Medulla oblongata (tissue), 1 donor: ENCODE results near the gene HVCN1.
A peak's percentile ranks its signal among the peaks of the same experiment; 100 is the strongest.
"Not testable (repeated sequence)": the region's sequence is repeated elsewhere in the genome, so short reads cannot be mapped to it uniquely, and the experiment has no call there.

Experiments
- DNase-seq: peaks from one replicate; pipeline ENCODE4 v3.0.0-alpha.2; 2015; ENCODE audit errors: extremely low spot score

HVCN1 gene

DNA sequence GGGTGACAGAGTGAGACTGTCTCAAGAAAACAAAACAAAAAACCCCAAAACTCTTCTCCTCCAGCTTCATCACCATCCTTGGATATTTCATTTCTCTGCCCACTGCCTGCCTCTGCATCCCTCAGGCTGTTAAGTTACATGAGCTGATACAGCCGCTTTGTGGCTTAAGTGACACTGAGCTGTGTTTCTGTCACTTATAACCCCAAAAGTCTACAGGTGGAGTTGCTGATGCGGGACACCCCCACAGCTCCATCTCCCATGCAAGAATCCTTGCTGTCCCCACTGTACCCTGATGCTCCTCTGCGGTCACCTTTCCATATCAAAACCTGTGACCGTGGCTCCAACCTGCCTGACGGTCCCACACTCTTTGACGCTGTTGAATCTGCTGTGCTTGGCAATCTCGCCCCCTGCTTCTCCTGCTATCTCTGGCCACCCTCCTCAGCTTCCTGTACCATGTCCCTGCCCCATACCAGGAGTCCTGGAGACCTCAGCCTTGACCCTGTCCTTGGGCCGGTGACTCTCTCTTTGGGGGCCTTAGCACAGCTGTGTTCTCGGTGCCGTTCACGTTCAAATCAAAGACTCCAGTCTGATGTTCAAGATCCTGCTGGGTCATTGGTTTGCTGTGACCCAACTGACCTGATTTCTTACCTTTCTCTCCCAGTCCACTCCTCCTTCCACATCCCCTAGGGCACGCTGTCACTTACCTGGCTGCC lies 20.3 kb downstream of the HVCN1 start:
- no peak for DNase-seq

DNA sequence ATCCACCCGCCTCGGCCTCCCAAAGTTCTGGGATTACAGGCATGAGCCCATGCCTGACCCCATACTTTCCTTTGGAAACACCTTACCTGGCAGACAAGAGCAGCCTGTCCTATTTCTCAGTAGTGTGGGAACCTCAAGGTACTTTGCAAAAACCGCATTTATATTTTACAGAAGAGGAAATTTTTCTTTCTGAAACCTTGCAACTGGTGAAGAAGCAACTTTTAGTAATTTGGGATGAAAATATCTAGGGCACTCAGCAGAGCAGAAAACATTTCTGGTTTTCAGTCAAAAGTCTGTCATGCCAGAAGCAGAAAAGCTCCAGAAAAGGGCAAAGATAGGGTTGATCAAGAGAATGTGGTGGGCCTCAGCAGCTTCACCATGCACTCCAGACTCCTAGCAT lies 21.2 kb downstream of the HVCN1 start:
- DNase-seq: no peak

DNA sequence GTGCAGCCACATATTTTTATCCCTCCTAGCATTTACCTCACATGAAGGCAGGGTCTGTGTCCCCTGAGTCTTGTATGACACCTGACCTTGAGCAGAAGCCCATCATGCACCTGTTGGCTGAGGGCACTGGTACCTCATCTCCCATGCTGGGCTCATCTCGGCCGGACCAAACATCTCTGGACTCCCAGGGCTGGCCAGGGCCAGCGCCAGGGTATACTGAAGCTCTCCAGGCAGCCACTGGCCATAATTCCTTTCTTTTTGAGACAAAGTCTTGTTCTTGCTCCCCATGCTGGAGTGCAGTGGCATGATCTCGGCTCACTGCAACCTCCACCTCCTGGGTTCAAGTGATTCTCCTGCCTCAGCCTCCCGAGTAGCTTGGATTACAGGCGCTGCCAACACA lies 22.0 kb downstream of the HVCN1 start:
- no peak for DNase-seq

DNA sequence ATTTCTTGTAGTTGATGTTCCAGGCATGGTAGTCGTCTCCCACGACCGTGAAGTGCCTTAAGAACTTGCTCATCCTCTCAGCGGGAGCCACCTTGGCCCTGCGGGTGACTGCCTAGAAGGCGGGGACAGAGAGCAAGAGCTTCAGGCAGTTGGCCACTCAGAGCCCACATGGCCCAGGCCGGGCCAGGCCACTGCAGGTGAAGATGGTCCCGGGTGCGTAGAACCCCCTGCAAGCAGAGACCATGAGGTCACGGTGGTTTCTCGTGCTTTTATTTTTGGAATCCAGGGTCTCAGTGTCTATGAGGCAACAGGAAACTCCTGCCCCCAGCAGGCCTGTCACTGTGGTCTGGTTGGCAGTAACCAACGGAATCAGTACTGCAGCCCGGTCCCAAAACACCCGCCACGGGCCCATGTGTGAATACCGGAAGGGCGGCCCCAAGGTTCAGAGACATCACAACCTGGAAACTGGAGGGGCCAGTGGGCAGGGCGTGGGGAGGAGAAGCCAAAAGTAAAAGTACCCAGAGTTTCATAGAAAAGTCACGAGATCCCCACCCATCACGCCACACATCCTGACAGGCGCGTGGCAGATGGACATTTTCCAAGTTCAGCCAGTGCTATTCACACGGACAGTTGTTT lies 27.5 kb downstream of the HVCN1 start:
- DNase-seq: peak; percentile 50

DNA sequence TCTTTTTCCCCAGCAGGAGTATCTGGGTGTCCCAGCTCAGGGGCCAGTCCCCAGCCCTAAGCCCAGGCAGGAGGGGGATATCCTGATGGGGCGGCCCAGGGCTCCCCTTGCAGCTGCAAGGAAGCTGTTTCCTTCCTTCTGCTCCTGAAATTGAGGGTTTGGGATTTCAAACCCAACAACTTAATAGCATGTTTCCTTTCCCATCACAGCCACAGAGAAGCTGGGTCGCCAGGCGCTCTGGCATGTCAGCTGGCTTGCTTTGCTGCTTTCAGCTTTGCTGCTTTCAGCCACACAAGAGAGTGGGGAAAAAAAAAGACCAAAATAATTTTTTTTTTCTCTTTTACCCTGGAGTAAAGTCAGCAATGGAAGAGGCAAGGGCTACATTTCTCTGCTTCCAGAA lies 30.0 kb downstream of the HVCN1 start:
- DNase-seq: no peak

DNA sequence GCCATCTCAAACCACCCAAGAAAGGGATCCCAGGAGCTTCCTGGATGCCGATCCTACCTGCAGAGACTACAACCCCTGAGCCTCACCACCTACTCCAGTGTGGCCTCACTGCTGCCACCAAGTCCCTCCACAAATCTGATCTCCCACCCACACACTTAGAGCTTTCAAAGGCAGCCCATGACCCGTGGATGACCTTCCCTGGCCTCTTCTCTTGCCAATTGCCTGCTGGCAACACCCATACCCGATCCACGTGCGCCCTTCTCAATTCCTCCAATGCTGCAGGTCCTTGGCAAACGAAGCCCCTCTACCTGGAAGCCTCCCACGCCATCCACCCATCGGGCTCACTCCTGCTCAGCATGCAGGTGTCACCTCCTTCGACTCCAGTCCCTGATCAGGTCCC lies 30.7 kb downstream of the HVCN1 start:
- DNase-seq: no peak

DNA sequence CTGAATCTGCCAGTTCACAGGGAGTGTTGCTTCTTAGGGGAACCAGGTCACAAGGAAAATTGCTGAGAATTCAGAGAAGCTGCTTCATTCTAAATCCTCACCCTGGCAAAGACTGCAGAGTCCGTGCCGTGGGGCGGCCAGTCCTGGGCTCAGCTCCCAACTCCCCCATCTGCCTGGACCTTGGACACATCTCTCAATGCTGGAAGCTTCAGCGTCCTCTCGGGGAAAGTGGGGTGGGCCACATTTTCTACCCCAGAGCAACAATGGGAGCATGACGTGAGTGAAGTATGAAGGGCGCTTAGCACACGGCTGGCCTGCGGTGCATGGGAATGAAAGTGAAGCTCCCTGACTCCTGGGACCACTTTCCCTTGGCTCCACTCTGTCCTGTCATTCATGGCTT lies 31.2 kb downstream of the HVCN1 start:
- peak; percentile 73 for DNase-seq

DNA sequence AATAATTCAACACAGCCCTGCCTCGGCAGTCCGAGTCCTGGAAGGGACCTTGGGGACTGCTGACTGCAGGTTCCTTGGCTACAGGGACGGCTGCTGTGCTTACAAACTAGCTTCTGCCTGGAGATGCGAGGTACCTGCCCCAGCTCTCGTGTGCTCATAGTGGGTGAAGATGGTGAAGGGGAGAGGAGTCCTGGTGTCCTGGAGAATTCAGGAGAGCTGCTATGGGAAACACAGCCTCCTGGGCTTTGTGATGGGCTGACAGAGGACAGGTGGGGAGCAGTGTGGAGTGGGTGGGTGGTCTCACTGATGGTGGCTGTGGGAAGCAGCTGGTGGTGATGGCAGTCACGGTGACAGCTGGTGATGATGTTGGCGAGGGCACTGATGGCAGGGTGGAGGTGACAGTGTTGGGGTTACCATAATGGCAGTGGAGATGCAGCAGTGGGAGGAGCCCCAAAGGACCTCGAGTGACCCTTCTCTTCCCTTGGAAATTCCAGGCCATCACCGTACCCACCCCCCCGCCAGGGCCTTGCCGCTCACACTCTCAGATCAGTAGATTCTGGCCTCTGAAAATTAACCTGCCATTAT lies 32.8 kb downstream of the HVCN1 start:
- no peak for DNase-seq

DNA sequence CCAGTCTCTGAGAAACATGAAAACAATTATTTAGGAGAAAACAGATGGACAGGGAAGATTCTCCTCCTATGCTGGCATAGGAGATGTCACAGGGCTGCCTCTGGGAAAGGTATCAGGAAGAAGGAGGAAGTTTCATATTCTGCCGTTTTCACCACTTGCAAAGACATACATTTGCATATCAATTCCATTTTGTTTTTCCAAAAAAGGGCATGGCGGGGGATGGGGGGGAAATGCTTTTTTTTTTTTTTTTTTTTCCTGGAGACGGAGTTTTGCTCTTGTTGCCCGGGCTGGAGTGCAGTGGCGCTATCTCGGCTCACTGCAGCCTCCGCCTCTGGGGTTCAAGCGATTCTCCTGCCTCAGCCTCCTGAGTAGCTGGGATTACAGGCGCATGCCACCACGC lies 34.7 kb downstream of the HVCN1 start:
- not testable (repeated sequence) for DNase-seq

DNA sequence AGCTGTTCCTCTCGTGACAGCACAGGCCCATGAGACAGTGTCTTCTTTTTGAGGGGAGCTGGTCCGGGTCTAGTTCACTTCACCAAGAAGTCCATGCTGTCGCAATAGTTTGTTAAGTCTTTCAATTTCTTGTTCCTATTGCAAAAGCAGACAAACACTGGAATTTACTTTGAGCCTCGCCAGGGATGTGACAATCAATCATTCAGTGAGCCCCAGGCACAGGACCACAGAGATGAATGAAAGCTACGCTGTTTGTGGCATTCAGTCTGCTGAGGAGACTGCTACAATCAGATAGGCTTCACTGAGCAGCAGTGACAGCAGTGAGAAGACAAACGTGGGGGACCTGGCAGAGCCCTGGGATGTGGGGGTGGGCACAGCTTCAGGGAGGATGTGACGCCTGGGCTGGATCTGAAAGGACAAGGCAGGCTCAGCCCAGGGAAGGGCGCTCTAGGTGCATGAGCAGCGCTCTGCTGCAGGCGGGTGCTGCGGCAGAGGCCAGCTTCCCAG lies 39.5 kb downstream of the HVCN1 start:
- peak; percentile 62 for DNase-seq

DNA sequence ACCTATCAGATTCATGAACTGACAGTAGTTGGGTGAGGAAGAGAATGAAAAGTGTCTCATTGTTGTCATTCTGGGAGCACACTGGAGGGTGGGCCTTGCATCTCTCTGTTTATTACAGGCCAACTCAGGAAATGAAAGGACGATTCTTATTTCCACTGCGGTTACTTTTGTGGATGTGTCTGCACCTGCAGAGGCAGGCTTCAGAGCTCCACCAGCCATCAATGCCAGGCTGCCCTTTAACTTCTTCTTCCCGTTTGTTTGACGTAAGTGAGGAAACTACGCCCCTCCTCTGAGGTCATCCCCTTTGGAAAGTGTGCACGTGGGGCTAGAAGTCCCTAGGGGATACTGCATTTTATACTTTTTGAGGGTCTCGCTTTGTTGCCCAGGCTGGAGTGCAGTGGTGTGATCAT lies 41.3 kb downstream of the HVCN1 start:
- no peak for DNase-seq

DNA sequence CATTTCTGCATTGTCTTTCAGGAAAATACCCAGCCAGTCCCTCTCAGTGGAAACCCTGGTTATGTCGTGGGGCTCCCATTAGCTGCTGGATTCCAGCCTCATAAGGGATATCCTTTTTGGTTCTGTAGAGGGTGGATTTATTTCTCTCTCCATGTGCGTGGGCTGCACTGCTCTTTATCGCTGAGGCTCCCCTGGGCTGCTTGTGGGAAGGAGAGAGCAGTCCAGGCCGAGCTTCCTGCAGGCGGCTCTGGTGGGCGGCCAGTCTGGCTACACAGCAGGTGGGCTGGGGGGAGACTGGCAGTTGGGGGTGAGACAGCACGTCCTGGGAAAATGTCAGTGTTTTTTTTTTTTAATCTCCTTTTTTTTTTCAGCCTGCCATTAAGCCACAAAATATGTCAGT lies 47.4 kb downstream of the HVCN1 start:
- no peak for DNase-seq

DNA sequence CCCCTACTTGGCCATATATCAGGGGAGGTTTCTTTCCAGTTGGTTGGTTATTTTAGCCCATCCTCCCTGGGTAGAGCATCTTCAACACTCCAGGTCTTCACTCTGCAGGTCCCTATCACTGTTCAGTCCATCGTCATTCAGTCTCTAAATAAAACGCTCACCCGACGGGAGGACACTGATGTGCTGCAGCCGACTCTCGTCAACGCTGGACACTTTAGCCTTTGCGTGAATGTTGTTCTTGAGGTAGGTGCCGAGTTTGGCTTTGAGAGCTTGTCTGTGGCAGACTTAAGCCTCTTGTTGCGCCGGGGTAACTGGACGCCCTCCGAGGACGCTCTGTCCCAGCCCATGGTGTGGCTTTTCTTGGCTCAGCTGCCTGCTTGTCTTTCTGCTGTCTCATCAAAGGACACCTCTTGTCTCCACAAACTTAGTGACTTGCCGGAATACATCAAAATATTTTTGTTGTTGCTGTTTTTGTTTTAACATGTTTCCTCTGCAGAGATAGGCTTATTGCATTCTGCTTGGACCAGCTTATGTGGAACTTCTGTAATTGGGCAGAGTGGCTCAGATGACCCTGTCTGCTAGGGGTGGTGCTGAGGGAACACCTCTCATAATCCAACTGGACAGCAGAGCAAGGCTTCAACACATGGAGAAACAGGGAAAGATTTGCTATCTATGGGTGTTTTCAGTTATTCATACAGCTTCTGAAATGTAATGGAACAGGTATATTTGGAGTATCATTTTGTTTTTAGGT lies 48.5 kb downstream of the HVCN1 start:
- peak; percentile 57 for DNase-seq

DNA sequence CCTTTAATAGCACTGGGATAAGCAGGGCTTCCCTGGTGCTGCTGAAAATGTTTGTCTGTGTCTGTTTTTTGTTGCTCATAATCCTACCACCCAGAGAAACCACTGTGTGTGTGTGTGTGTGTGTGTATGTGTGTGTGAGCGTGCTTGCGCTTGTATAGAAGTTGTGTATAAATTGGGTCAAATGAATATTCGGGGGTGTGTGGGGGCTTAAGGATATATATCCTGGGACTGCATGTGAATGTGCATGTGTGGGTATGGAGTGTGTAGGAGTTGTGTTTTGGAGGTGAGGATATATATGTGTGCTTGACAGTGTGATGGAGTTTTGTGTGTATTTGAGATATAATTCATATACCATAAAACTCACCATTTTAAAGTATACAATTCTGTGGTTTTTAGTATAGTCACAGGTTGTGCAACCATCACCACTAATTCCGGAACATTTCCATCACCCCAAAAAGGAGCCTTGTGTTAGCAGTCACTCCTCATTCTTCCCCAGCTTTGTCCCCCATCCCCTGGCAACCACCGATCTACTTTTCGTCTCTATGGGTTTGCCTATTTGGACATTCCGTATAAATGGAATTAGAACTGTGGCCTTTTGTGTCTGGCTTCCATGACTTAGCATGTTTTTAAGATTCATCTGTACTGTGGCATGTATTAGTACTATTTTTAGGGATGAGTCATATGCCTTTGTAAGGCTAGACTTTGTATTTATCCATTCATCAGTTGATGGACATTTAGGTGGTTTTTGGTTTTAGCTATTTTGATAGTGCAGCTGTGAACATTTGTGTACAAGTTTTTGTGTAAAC lies 49.4 kb downstream of the HVCN1 start:
- DNase-seq: peak; percentile 63

DNA sequence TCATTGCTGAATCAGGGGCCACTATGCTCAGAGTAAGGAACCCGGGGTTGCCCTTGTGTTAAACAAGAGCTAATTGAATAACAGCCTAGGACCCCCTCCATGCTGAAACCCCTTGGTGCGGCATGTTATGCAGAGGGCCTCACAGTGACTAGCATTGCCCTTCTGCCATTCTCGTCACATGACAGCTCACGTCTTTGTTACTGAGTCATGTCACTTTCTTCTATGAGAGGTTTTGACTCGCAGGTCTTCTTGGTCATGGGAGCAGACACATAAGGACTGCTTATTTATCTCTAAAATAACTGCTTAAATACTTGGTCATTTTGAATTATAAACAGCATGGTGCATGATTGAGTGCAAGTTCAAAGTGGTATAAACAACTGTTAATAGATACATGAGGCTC lies 50.1 kb downstream of the HVCN1 start:
- DNase-seq: no peak

DNA sequence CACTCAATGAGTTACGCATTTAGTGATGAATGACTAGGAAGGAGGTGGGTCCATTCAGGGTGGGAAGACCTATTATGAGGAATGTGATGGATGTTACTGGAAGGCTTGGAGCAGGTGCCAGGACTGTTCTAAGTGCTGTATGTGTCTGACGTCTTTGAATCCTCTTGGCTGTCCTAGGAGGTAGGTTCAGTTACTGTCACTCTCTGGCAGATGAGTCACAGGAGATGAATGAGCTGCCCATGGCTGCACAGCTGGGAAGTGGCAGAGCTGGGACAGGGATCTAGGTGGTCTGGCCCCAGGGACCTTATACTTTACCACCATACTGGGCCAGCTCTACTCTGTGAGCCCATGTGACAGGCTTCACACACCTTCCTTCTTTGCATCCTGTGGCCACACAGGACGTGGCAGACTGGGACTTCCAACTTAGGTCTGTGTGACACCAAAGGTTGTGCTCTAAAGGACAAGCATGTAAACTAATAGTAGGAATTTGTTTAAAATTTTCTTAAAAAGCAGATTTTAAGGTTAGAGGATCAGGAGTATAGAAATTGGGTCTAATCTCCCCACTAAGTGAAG lies 51.0 kb downstream of the HVCN1 start:
- no peak for DNase-seq

DNA sequence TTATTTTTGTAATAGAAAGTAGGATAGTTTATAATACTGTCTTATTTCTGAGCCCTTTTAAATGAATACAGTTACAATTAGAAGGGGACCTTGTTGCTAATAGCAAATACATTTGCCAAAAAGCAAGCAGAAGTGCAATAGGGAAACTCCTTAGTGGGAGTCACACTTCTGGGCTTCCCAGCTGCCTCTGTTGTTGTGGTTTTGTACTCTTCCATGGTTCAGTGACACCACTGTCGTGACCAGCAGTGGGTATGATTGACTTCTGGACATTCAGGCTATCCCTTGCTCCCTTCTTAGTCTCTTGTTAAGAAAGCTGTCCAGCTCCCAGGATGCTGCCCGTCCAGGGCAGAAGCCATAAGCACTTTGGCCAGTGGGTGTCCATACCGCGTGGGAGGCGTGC lies 52.4 kb downstream of the HVCN1 start:
- DNase-seq: no peak

DNA sequence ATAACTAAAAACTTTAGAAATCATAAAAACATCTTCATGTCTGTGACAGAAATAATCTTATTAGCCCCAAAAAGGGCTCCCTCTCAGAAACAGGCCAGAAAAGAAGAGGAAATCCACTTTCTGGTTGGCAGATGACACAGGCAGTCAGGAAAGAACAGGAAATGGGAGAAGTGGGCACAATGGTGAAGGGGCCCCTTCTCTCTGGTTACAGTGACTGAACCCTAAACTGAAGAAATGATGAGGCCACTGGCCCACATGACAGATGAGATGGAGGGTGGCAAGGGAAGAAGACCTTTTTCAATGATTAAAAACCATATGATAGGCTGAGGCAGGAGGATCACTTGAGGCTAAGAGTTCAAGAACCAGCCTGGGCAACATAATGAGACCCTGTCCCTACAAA lies 53.9 kb downstream of the HVCN1 start:
- DNase-seq: no peak

DNA sequence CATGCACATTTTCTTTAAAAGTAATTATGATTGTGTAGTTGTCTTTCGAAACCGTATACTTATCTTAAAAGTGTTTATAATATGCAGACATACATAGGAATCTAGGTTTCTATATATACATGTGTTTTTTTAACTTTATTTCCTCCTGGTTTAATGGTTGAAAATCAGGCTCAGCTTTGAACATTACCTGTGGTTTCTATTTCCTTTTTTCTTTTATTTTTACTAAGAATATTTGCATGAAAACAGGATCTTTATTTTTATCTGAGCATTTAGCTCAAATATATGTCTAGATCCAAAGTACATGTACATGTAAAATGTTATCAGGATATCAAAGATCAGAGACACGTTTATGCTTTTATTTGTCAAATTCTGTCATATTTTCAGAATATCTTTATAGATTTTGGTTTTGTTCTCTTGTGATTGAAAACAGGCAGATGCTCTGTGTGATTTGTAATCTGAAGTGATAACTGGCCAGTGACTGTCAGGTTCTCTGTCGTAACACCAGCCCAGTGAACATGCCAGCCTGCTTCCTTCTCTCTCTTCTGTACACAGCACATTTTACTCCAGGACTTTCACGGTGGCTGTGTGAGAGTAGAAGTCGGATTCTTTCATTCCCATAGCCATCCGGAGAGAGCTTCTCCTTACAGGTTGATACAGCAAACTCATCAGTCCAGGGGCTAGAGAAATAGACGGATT lies 61.3 kb downstream of the HVCN1 start:
- DNase-seq: no peak

DNA sequence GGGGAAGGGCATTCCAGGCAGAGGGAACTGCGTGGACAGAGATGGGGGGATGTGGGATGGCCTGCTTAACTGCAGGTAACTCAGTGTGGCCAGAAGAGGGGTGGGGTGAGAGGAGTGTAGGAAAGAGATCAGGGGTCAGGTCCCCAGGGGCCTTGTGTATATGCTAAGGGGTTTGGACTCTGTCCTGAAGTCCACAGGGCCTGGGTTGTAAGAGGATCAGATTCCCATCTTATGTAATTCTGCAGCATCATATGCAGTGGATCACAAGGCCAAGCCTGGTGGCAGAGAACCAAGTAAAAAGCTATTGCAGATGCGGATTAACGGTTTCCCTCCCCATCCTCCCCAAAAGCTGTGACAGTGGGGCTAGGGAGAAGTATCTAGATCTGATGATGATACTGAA lies 66.3 kb downstream of the HVCN1 start:
- DNase-seq: no peak

DNA sequence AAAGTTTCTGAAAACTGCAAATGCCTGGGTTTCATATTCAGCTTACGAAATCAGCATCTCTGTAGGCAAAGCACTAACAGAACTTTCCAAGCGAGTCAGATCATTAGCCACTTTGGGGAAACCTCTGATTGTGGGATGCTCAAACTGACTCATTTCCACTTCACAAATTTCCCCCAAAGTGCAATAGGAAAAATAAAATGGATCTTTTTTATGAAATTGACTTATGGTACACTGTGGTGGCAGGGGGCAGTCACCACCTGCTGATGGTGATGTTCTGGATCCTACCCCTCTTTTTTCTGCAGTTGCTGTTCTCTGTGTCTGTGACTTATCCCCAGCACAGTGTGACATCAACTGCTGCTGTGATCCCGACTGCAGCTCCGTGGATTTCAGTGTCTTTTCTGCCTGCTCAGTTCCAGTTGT lies 69.4 kb downstream of the HVCN1 start:
- DNase-seq: no peak
